Tibial artery (tissue), 4 donors: ENCODE results near the gene RELN.

Source experiments
- DNase-seq, 2 donors: peaks; one replicate each; pipeline ENCODE4 v3.0.0-alpha.2; 2019
- H3K27ac ChIP-seq, 2 donors: fragments of 200-600 bp; sonication (generic) in 1 of 2; 1 replicate in 1 of 2; 2 replicates in 1 of 2; pipeline ENCODE4 v1.5.1; 2018 to 2019; ENCODE audit warnings: mild to moderate bottlenecking in 1 of 2
- H3K27me3 ChIP-seq, 2 donors: fragments of 200-600 bp; sonication (generic) in 1 of 2; one replicate each; pipeline versions ENCODE4 v1.5.1 to v1.6.0; 2016 to 2019
- H3K36me3 ChIP-seq, 3 donors: fragments of 200-600 bp; sonication (generic) in 2 of 3; one replicate each; pipeline ENCODE4 v1.5.1; 2016 to 2019; ENCODE audit warnings: mild to moderate bottlenecking in 2 of 3
- H3K4me1 ChIP-seq, 4 donors: fragments of 200-600 bp; sonication (generic) in 2 of 4; 1 replicate in 3 of 4; 2 replicates in 1 of 4; pipeline ENCODE4 v1.5.1; 2016 to 2019
- H3K4me3 ChIP-seq, 2 donors: fragments of 200-600 bp; sonication (generic) in 1 of 2; 1 replicate in 1 of 2; 2 replicates in 1 of 2; pipeline ENCODE4 v1.5.1; 2018 to 2019; ENCODE audit warnings: mild to moderate bottlenecking in 2 of 2
- H3K9me3 ChIP-seq, 3 donors: fragments of 200-600 bp; sonication (generic) in 1 of 3; one replicate each; pipeline ENCODE4 v1.5.1; 2016 to 2019
- intact Hi-C: fragments of 100-400 bp; cut with DNase I; formaldehyde crosslinking; loops from one replicate; pipeline ENCODE4 v1.15.0; 2023; ENCODE audit warnings: low total_unique reads
- TF ChIP-seq, protein P1 (sequence below), 2 experiments: fragments of 200-600 bp in 1 of 2; fragments of 450-650 bp in 1 of 2; IDR thresholded peaks; one replicate each; pipeline ENCODE4 v1.5.1; 2017 to 2019; ENCODE audit warnings: antibody characterized with exemption in 2 of 2, mild to moderate bottlenecking in 1 of 2, moderate library complexity in 1 of 2

Gene RELN

DNA sequence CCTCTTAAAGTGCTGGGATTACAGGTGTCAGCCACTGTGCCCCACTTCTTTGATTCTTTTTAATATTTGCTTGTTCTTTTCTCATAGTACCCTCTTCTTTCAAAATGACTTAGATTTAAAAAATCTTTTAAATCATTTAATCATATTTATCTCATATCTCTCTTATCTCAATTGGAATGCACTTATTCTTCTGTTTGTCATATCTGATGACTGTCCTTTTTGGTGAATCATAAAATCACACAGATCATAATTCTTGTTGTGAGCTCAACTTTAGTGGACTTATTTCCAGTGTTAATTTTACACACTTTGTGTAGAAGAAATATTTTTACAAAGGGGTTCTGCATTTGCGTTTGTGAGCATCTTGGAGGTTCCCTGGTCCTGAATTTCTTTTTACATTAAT lies 323.1 kb downstream of the RELN start:
- no peak for DNase-seq
- Histone ChIP-seq H3K27ac (no peak overlapping the region), H3K4me1 (no peaks in the 10 kb centered on the region), H3K36me3 (no peaks in the 10 kb centered on the region), H3K9me3 (no peaks in the 10 kb centered on the region), H3K4me3 (no peak overlapping the region), H3K27me3 (no peaks in the 10 kb centered on the region)
- TF ChIP-seq, protein P1, sequence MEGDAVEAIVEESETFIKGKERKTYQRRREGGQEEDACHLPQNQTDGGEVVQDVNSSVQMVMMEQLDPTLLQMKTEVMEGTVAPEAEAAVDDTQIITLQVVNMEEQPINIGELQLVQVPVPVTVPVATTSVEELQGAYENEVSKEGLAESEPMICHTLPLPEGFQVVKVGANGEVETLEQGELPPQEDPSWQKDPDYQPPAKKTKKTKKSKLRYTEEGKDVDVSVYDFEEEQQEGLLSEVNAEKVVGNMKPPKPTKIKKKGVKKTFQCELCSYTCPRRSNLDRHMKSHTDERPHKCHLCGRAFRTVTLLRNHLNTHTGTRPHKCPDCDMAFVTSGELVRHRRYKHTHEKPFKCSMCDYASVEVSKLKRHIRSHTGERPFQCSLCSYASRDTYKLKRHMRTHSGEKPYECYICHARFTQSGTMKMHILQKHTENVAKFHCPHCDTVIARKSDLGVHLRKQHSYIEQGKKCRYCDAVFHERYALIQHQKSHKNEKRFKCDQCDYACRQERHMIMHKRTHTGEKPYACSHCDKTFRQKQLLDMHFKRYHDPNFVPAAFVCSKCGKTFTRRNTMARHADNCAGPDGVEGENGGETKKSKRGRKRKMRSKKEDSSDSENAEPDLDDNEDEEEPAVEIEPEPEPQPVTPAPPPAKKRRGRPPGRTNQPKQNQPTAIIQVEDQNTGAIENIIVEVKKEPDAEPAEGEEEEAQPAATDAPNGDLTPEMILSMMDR (IDR thresholded peaks at IDR 0.05), result no peak
- intact Hi-C loops, result no loop called here

DNA sequence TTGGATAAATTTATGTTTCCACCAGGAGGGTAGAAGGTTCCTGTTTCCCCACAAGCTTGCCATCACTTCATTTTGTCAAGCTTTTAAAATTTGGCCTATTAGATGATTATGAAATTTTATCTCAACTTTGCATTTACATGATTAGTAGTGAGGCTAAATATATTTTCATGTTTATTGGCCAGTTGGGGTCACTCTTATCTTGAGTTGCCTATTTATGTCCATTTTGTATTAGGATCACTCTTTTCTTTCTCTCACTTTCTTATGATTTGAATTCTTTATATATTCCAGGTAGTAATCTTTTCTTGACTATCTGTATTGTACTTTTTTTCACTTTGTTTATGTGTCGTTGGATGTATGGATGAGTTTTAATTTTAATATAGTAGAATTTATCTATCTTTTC lies 324.9 kb downstream of the RELN start:
- TF ChIP-seq, protein P1 (IDR thresholded peaks at IDR 0.05), result no peak
- H3K27ac ChIP-seq, result no peak overlapping the region
- intact Hi-C loops, result no loop called here
- H3K4me3 ChIP-seq, result no peak overlapping the region
- no peaks in the 10 kb centered on the region for H3K9me3 ChIP-seq
- no peaks in the 10 kb centered on the region for H3K27me3 ChIP-seq
- DNase-seq, result no peak
- H3K4me1 ChIP-seq, result no peaks in the 10 kb centered on the region
- no peaks in the 10 kb centered on the region for H3K36me3 ChIP-seq

DNA sequence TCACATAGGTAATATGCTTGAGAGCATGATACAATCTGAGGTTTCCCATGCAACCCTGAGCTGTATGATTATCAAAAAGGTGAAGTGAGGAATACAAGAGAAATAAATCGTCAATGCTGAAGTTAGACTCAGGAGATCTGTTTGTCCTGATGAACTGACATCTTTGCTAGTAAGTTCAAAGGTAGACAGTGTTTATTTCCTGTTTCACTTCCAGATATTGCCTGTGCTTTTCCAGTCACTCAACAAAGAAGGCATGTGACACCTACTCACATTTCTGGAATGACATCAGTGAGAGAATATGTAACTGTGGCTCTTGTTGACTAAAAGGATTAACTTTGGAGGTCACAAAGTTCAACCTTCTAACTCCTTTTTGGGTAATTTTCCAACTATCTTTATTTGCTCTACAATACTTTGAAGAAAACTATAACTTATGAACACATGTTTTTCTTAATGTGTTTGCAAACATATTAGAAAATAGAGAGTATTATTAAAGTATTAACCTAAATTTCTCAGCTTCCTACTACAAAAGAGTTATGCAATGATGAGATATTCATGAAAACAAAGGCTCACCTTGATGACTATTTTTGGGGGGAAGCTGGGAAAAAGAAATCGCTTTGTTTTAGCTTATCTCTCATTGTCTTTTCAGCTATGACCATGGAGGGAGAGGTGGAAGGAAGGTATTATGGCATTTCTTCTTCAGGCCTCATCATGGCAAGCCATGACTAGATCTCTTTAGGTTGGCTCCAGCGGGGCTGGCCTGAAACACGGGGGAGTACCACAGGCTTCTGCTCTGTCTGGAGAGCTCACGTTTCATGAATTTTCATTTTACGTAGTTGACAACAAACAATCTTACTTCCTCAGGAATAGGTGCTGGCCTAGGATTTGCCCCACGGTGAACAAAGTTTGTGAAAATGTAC lies 328.7 kb downstream of the RELN start:
- H3K27ac ChIP-seq, result no peak overlapping the region
- H3K27me3 ChIP-seq, result no peaks in the 10 kb centered on the region
- no peaks in the 10 kb centered on the region for H3K36me3 ChIP-seq
- DNase-seq, result no peak
- no peaks in the 10 kb centered on the region for H3K9me3 ChIP-seq
- no peaks in the 10 kb centered on the region for H3K4me1 ChIP-seq
- intact Hi-C loops, result no loop called here
- TF ChIP-seq, protein P1 (IDR thresholded peaks at IDR 0.05), result no peak
- H3K4me3 ChIP-seq, result no peak overlapping the region

DNA sequence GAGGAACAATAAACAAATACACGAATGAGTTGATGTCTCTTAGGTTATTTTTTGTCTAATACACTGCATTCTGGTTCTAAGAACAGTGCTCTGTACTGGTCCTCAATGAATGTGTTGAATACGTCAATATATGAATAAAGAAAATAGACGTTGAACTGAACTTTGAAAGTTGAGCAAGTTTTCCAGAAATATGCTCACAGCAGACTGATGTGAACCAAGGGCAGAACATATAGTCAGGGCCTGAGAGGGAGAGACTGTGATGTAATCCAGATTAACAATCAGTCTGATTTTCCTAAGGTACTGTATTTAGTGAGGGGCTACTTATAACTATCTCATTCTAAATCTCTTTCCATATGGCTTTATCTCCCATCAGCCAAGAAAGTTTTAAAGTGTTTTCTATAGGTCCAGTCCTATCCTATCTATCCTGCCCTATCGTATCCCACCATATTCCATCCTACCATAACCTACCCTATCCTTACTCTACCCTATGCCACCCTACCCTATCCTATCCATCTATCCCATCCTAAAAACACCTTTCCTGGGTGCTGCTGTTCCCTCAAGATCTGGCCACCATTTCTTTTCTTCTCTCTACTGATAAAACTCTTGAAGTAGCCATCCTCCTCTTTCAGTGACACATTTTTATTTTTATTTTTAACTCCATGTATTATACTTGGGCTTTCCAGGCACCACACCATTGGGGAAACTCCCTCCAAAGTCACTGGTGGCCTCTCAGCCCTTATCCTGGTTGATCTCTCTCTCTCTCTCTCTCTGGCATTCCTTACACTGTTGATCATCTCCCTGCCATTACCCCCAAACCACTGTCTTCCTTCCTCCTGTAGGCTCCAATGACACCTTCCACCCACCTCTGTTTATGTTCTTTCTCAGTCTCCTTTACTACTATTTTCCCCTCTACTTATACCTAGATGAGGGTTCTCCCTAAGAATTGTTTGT lies 331.1 kb downstream of the RELN start:
- Histone ChIP-seq H3K4me3 (no peak overlapping the region), H3K36me3 (no peaks in the 10 kb centered on the region), H3K27me3 (no peaks in the 10 kb centered on the region), H3K27ac (no peak overlapping the region), H3K9me3 (no peaks in the 10 kb centered on the region), H3K4me1 (no peaks in the 10 kb centered on the region)
- no peak for DNase-seq
- TF ChIP-seq, protein P1 (IDR thresholded peaks at IDR 0.05), result no peak
- intact Hi-C loops, result no loop called here

DNA sequence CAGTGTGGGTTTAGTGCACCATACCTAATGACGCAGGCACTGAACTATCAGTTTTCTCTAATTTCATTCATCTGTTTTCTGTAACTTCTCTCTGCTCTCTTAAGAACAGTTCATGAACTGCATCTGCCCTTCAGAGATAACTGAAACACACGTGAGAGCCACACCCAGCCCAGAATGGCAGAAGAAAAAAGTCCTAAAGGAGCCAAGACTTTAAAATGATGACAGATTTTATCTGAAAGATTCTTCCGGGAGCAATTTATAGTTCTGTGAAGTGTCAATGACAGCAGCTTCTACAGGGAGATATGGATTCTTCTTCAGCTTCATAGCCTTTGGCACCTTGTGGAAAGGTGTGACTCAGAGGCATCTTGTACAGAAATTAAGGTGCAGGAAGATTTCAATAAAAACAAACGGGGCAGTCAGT lies 332.0 kb downstream of the RELN start:
- H3K27ac ChIP-seq, result no peak overlapping the region
- intact Hi-C loops, result no loop called here
- H3K36me3 ChIP-seq, result no peaks in the 10 kb centered on the region
- no peak for DNase-seq
- TF ChIP-seq, protein P1 (IDR thresholded peaks at IDR 0.05), result no peak
- no peaks in the 10 kb centered on the region for H3K4me1 ChIP-seq
- H3K4me3 ChIP-seq, result no peak overlapping the region
- no peaks in the 10 kb centered on the region for H3K9me3 ChIP-seq
- no peaks in the 10 kb centered on the region for H3K27me3 ChIP-seq
